ENCODE measurements around the gene INO80.
"Not testable (repeated sequence)": the region's sequence is repeated elsewhere in the genome, so short reads cannot be mapped to it uniquely, and the experiment has no call there.

Gene INO80

DNA sequence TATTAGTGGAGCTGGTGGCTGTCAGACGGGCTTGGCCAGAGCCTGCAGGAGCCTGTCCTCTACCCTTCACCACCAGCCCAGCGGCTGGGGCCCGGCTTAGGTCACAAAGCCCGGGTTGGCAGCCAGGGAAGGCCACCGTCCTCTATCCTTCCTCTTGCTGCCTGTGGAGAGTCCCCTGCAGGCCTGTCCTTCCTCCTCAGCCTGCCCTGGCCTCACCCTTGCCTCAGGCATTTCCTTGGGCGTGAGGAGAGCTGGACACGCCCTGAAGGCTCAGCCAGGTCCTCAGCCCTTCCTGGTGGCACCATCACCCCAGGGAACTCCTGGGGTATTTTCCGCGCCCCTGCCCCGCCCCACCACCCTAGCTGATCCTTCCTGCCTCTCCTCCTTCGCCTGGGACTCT, 155.2 kb downstream of the INO80 start:
- no peak for DNase-seq

DNA sequence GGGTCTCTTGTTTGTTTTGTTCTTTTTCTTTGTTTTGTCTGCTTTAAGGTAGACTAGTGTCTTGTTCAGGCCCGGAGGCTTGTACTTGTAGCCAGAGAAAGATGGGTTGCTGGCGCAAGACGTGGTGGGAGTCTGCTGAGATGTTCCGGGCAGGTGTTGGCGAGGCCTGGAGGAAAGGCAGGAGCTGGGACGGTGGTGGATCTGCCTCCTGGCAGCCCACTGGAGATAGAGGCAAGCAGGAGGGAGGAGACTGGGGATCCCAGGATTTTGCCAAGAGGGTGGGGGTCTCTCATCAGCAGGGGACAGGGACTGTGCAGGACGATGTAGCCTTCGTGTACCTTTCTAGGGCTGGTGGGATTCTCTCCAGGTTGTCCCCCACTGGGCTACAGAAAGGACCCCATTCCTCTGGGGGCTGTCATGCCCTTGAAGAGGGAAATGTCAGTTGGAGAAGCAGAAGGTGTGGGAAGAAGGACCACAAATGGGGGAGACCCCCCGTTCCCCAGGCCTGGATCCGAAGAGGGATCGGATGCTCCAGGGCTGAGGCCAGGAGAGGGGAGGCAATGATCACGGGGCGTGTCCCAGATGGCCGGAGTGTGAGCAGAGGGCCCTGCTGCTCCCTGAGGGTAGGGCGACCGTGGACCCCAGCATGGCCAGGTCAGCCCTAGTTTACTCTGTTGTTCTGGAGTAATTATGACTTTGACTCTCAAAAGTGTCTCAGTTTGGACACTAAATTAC, 155.8 kb downstream of the INO80 start:
- DNase-seq: no peak

DNA sequence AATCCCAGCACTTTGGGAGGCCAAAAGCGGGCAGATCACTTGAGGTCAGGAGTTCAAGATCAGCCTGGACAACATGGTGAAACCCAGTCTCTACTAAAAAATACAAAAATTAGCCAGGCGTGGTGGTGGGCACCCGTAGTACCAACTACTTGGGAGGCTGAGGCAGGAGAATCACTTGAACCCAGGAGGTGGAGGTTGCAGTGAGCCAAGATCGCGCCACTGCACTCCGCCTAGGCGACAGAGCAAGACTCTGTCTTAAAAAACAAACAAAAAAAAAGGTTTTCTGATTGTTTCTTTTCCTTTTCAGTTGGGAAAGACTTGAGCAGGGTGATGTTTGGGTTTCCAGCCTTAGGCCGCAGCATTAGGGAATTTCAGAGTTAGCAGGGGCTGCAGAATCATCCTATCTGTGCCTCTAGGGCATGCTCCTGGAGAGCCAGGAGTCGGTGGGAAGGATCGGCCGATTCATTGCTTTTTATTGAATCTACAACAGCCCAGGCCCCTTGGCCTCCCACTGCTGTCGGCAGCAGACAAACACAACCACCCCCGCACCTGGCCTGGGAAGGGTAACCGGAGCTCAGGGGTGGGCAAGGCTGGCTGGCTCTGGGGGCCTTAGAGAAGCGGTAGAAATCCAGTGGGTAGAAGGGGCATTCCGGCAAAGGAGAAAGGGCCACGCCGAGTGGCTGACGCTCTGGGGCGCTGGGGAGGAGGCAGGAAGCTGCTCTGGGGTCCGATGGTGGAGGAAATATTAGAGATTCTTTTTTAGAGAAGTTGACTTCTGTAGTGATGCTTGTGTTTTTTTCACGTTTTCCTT, 156.5 kb downstream of the INO80 start:
- DNase-seq: no peak

DNA sequence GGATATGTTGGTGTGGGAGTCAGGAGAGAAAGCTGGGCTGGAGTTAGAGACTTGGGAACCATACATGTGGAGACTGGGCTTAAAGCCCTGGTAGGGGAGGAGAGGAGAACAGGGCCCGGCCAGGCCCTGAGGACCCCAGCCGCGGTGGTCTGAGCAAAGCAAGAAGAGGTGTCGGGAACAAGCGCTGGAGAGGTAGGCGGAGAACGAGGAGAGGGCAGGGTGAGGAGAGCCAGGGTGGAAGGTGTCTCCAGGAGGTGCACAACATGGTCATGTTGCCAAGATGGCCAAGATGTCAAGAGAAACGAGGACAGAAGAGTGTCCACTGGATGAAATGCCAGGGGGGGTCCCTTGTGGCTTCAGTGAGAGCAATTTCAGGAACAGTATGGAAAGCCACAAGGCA, 157.4 kb downstream of the INO80 start:
- no peak for DNase-seq

DNA sequence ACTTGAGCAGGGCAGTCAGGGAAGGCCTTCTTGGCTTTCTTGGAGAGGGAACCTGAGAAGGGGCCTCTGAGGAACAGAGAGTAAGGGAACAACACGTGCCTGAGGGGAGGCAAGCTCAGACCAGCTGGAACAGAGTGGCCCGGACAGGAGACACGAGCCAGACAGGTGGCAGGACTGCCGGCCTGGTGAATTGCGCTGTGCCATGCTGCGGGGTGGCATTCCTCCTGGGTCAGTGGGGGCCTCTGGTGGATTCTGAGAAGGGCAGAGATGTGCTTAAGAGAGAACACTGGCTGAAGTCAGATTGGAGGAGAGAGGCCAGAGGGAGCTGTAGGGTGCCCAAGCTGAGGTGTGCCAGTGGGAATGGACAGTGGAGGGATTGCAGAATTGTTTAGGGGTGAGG, 157.9 kb downstream of the INO80 start:
- no peak for DNase-seq

DNA sequence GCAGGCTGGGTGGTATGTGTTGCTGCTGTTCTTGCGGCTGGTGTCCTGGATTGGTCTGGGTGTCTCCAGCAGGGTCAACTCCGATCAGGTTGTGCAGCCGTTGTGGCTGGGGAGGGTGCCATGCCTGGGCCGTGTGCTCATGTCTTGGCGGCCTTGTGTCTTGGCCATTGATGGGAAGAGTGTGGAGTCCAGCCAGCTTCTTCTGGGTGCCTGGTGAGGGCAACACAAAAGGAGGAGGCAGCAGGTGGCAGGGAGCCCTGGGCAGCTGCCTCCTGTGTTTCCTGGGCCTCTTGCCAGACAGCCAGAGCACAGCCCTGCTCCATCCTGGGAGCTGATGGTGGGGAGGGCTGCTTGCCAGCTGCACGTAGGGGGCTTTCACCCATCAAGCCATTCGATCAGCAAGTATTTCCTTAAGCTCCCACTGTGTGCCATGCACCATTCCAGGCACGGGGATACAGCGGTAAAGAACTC, 158.5 kb downstream of the INO80 start:
- DNase-seq: no peak

DNA sequence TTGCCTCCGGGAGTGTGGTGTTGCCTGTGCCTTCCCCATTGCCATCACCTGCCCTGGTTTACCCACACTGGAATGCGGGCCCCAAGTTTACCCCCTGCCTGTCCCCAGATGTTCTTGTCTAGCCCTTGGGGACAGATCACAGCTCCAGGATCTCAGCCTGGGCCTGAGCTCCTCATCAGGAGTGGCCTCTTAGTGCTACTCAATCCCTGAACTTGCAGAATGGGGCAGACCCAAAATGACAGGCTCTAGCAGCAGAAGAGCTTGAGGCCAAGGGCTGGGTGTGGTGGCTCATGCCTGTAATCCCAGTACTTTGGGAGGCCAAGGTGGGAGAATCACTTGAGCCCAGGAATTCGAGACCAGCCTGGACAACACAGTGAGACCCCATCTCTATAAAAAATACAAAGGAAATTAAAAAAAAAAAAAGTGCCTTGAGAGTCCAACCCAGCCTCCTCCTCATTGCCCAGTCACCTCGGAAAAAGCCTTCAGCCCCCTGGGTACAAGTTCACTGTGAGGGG, 159.0 kb downstream of the INO80 start:
- no peak for DNase-seq

DNA sequence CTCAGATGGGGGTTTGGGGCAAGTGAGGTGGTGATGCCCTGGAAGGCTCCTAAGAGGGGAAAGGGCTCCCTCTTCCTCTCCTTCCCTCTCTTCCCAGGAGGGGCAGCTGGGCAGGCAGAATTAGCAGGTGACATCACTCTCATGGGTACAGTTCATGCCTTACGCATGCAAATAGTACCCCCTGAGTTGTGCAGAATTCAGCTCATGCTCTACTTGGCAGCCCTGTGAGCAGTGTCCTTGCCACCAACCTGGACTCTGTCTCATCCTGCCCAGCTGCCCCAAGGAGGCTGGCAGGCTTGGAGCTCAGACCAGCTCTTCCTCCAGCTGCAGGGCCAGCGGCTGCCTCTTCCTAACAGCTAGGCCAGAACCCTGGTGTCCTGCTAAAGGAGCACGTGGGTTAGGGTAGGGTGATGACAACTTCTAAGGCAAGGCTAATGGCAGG, 159.5 kb downstream of the INO80 start:
- no peak for DNase-seq

DNA sequence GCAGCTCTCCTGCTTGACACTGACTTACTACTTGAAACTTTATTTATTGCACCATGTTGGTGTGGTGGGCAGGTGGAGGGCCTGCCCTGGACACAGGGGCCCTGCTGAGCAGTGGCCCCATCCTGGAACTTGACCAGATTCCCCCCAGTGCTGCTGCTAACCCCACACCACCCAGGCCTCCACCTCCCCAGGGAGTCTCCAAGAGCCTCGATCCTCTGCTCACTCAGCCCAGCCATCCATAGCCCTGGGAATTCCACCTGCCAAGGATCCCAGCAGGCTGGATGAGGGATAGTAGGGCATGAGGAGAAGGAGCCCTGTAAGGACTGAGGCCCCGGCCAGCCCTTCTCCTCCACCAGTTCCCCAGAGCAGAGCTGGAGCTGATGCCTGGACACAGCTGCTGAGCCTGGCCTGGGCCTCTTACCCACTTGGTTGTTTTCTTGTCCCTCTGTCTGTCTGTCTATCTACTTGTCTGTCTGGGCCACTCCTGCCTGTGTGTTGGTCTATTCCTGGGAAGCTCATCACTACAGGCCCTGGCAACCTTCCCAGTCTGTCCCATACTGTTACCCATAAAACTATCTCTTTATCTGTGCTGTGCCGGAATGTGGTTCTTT, 160.0 kb downstream of the INO80 start:
- DNase-seq: no peak

DNA sequence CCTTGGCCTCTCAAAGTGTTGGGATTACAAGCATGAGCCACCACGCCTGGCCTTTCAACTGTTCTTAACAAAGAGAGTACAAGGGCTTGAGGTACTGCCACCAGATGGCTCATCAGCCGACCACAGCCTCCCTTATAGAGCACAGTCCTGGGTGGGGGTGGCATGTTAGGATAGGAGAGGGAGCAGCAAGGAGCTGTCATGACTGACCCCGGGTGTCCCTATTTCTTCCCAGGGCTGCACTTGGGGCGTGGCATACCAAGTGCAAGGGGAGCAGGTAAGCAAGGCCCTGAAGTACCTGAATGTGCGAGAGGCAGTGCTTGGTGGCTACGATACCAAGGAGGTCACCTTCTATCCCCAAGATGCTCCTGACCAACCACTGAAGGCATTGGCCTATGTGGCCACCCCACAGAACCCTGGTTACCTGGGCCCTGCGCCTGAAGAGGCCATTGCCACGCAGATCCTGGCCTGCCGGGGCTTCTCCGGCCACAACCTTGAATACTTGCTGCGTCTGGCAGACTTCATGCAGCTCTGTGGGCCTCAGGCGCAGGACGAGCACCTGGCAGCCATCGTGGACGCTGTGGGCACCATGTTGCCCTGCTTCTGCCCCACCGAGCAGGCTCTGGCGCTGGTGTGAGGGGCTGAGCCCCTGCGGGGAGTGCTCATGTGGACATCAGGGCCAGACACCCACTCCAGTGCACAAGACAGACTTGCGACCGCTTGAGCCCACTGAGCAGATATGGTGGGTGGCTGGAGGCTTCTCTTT, 160.8 kb downstream of the INO80 start:
- no peak for DNase-seq

DNA sequence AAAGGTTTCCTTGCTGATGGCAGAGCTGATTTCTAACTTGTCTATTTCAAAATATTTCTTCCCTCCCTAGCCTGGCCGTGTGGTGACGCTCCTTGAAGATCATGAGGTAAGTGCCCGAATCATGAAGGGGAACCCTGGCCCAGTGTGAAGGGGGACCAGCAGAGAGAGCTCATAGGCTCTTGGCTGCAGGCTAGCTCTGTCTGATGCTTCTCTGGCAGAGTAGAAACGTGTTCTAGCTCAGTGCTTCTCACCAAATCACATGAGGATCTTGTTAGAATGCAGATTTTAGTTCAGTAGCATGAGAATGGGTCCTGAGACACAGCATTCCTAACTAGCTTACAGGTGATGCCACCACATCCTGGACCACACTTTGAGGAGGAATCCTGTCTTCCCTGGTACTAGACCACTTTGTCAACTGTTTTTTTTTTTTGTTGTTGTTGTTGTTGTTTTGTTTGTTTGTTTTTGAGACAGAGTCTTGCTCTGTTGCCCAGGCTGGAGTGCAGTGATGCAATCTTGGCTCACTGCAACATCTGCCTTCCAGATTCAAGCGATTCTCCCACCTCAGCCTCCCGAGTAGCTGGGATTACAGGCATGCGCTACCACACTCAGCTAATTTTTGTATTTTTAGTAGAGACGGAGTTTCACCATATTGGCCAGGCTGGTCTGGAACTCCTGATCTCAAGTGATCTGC, 161.8 kb downstream of the INO80 start:
- not testable (repeated sequence) for DNase-seq

DNA sequence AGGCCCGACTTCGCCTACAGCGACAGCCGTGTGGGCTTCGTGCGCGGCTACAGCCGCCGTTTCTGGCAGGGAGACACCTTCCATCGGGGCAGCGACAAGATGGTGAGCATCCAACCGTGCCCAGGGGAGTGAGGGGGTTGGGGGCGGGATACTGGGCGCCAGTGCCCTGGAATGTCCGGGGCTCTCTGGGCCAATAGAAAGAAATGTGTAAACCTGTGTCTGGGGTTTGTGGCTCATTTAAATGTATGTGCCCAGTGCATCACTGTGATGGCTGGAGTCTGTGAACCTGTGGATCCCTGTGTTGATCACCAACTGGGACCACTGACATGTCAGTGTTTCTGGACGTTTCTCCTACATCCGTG, 162.4 kb downstream of the INO80 start:
- DNase-seq: no peak

DNA sequence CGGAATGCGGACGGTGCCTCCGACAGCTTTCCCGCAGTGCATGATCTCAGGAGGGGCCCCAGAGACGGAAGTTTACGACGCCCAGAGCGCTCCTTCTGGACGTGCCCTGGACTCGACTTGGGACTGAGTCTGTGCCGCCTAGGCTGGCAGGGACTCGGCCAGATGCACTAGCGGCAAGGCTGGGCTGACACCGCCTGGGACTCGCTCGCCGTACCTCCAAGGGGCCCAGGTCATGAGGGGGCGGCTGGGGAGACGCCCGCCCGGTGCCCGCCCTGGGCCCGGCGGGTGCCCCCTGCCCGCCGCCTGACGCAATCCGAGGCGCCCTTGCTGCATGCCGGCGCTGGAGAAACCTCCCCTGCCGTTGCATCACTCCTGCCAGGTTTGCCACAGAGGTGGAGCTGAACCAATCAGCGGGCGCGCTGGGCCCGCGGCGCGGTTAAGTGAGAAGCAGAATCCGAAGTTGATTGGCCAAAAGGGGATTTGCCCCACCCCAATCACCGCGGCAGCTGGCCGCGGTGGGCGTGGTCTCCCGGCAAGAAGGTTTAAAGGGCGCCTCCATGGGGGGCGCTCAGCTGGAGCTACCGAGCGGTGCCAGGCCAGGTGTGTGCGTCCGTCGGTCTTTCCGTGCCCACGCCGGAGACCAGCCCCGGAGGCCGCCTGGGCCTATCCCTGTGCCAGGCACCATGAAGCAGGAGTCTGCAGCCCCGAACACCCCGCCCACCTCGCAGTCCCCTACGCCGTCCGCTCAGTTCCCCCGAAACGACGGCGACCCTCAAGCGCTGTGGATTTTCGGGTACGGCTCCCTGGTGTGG, 163.0 kb downstream of the INO80 start, which contains the start of gene CHAC1:
TSS of gene CHAC1 (plus strand) at position 571 of the 812 bp plus-strand sequence. CDS start at position 684, 113 bp downstream.
- DNase-seq: peak; percentile 93

DNA sequence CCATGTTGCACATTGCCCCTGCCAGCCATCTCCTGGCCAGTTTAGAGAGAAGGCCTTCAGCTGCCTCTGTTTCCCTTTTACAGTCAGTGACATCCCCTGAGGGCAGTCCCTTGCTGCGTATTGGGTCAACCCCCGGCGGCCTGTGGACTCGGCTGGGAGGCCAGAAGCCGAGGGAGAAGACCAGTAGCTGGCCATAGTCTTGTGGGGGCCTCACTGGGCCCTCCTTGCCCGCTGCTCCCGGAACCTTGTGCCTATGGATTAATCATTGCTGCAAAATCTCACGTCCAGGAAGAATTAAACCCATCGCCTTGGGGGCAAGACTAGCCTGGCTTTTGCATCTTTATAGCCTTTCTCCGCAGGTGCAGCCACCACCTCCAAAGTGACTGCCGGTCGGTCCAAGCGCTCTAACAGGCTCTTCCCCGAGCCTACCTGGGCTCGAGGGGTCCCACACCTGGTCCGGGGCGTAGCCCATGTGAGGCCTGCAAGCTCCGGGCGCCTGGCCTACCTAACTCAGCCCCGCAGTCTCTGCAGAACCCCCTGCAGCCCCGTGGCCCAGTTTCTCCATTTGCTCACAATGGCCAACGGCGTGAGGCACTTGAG, 163.7 kb downstream of the INO80 start:
- DNase-seq: no peak

DNA sequence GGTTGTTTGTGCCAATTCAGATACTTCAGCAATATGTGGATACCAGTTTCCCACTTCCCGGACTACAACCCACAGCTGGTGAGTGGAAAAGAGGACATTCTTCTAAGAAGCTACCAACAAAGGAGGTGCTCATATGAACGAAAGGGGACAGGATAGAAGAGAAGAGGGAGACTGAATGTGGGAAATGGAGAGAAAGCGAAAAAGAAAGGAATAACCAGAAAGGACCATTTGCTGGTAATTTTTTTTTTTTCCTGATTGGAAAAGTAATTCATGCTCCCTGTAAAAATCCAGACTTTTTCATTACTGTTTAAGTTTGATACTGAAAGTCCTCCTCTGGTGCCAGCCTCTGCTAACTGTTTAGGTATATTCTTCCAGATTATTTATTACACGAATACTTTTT, 164.3 kb downstream of the INO80 start:
- no peak for DNase-seq

DNA sequence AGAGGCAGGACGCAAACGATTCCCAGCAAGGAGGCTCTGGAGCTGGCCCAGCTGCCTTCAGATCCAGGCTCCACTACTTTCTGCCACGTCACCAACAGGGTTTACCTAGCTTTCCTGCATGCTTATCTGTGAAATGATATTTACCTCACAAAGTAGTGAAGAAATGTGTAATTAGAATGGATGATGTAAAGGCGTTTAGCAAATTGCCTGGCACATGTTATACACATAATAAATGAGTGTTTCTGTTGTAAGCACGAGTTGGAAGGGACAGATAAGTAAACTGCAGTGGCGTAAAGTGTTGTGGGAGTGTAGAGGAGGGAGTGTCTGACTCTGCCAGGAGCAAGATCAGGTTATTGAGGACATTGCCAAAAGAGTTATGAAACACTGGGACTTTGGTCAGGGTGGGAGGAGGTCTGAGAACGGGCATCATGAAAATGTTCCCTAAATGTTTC, 166.3 kb downstream of the INO80 start:
- DNase-seq: no peak

DNA sequence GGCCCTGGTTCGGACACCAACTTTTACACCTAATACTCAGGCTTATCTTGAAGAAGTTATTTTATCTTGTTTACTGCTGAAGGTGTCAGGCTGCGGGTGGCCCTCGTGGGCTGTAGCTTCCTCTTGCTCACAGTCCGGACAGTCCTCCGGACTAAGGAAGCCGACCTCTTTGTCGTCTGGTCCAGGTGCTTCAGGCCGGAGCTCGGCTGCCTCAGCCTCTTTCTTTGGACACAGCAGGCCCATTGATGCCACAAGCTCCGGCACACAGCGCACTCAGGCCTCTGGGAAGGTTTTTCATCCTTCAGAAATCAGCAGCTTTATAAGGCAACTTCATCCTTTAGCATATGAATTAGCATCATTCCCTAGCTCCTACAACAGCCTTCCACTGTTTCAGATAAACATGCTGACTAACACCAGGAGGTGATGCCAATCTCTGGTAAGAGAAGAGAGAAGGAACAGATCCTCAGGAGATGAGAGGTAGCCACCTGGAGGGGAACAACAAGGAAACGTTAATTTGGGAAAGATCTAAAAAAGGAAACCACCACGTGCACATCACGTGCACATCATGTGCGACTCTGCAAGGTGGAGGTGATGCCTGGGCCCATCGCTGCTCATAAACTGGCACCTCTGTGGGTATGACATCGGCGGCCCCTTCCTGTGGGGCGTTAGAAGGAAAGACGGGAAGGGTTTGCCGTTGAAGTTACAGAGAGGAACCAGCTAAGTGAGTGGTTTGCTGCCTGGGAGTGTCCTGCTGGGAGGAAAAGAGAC, 167.2 kb downstream of the INO80 start:
- no peak for DNase-seq

DNA sequence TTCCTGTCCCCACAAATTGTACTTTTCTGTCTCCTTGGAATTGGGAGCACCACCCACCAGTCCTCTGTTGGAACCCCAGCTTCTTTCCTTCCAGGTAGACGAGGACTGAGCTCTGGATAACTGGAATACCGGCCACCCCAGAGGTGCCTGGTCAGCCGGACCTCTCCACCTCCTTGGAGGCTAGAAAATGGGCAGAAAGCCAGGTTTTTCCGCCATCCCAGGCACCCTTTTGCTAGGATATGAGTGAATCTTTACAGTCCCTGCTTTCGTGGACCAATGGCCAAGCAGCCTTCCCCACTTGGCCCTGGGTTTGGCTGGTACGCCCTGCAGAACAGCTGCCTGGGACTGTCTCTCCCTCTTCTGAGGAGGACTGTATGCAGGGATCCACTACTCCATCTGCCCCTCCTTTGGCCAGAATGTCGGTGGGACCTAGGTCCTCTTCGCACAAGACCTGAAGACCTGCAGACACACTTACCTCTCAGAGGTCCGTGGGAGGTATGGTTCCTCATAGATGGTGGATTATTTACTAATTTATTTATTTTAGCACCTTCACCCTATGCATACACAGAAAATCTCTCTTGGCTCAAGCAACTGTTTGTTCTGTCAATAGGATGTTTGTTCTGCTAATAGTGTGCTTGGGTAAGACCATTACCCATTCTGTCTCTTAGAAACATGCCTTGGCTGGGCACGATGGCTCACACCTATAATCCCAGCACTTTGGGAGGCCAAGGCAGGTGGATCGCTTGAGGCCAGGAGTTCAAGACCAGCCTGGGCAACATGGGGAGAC, 171.4 kb downstream of the INO80 start:
- DNase-seq: no peak

DNA sequence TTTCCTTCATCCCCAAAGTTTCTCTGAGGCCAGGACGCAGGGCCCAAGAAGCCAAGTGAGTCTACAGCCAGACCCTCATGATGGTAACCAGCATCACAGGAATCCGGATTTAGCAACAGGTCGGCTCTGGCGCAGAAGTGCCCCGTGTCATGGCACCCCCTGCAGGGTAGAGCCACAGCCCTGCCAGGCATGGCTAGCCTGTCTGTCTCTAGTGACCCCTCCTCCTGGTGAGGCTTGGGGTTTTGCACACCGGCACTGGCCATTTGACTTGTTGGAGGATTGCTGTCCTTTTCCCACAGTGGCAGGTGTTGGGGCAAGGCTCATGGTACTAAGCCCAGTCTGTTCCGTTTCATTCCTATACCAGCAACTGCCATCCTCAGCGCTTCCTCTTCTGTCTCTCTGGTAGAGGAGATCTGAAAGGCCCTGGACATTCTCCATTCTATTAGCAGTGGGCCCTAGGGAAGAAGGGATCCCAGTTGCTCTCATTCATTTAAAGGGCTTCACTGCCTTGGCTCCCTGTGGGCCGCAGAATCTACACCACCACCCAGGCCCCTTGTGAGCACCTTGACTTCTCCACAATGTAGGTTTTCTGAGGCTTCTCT, 172.2 kb downstream of the INO80 start:
- no peak for DNase-seq

Measured in activated gamma-delta T cell treated with Interleukin-2 at 50 U/mL for 16 hours (primary cell).